OCI-LY1 (cell line): ENCODE data around the gene MFRP.

ENCODE experiments used
- CTCF ChIP-seq: fragments of 200-600 bp; sonication (generic), shearing (Covaris generic); IDR thresholded peaks from 2 replicates; pipeline ENCODE4 v1.5.1; 2017; ENCODE audit warnings: mild to moderate bottlenecking, antibody characterized with exemption, low read length, moderate library complexity, mixed read lengths
- EZH2 ChIP-seq: fragments of 200-600 bp; sonication (generic), shearing (Covaris generic); IDR thresholded peaks from 2 replicates; pipeline ENCODE4 v1.8.0; 2017; ENCODE audit warnings: borderline replicate concordance, mixed run types, mild to moderate bottlenecking, antibody characterized with exemption, low read length, moderate library complexity, mixed read lengths

GRCh38 chr11:119299416-119299815, 47.1 kb downstream of the MFRP start:
- TF ChIP-seq CTCF (no peak), EZH2 (no peak)
